Activated T-cell treated with anti-CD3 and anti-CD28 coated beads, Interleukin-2, amount 50 U/mL, for 72 hours (primary cell): ENCODE data around the gene RIPOR2. TPM values are rescaled to one million over a fixed set of nuclear protein-coding genes. Genes with fewer than 3 reads are reported as not detected.
"Not testable (repeated sequence)": the region's sequence is repeated elsewhere in the genome, so short reads cannot be mapped to it uniquely, and the experiment has no call there.

ENCODE experiments used
- ATAC-seq, 2 donors: fragments of 150-1000 bp; cut with Tn5 transposase; replicated peaks in 1 of 2; 2 replicates each; pipeline ENCODE4 v1.10.0; 2021; ENCODE audit warnings: moderate library complexity in 2 of 2, mild to moderate bottlenecking in 1 of 2
- DNase-seq, 2 donors: peaks; one replicate each; pipeline ENCODE4 v3.0.0; 2021 to 2022; ENCODE audit warnings: mixed read lengths in 1 of 2
- H3K27ac Mint-ChIP-seq: one replicate; pipeline ENCODE4 v1.8.0; 2022; ENCODE audit warnings: mild to moderate bottlenecking, moderate library complexity, mixed read lengths
- H3K27me3 Mint-ChIP-seq: one replicate; pipeline ENCODE4 v1.8.0; 2022; ENCODE audit warnings: low read depth, mixed read lengths
- H3K36me3 Mint-ChIP-seq, 2 donors: one replicate each; pipeline ENCODE4 v1.8.0; 2022; ENCODE audit warnings: mixed read lengths in 2 of 2, mild to moderate bottlenecking in 1 of 2; ENCODE audit not compliant: insufficient read depth in 2 of 2
- H3K4me1 Mint-ChIP-seq: one replicate; pipeline ENCODE4 v1.8.0; 2022; ENCODE audit warnings: low read depth, mixed read lengths
- H3K4me3 Mint-ChIP-seq, 2 donors: one replicate each; pipeline ENCODE4 v1.8.0; 2022; ENCODE audit warnings: mild to moderate bottlenecking in 2 of 2, mixed read lengths in 2 of 2, moderate library complexity in 2 of 2
- H3K9me3 Mint-ChIP-seq, 2 donors: one replicate each; pipeline ENCODE4 v1.8.0; 2022; ENCODE audit warnings: mixed read lengths in 2 of 2
- total RNA-seq, 2 donors: library from RNA; stranded (reverse); gene quantifications; one replicate each; pipeline ENCODE4 v1.2.3, GENCODE V29; 2022

RIPOR2 gene
- total RNA-seq, 2 donors from 2014 or later = 67.0 to 69.7 TPM

DNA sequence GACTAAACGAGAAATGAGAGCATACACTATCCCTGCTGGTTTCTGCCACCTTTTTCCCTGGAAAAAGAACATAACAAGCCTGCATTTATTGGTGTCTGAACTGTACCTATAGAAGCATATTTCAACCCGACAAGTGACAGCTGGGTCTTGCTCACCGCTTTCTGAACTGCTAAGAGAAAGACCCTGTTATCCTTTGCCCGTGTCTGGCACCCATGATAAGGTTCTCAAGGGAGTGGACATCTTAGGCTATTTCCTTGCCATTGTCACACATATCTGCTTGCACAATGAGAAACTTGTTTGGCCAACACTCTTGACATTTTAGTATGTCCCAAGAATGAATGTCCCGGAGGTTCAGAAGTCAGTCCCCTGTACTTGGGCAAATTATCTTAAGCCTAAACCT, 19.3 kb downstream of the RIPOR2 start:
- Mint-ChIP-seq H3K36me3 (no peaks in the 10 kb centered on the region), H3K4me3 (peak overlapping the region in 1 of 2 donors; percentile 8), H3K9me3 (no peaks in the 10 kb centered on the region), H3K4me1 (peaks cover 94% of the 10 kb centered on the region), H3K27ac (peak overlapping the region; percentile 28), H3K27me3 (no peaks in the 10 kb centered on the region)
- no peak for DNase-seq
- ATAC-seq = no peak

DNA sequence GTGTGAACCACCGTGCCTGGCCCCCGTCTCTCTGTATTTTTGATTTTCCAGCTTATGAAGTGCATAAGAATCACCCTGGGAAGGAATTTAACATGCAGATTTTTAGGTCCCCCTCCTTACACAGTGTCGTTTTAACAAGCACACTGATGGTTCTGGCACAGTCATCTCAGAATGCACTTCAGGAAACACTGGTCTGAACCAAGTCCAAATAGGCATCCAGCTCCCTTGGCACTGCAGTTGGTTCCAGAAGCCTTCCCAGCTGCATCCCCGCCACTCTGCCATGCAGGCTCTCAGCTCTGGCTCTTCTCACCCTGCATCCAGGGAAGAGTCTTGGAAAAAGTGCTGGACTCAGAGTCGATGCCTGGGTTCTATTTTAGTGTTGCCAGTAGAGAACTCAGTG, 20.1 kb downstream of the RIPOR2 start:
- peaks cover 90% of the 10 kb centered on the region for H3K4me1 Mint-ChIP-seq
- peak overlapping the region; percentile 28 for H3K27ac Mint-ChIP-seq
- peak overlapping the region; percentile 63 to 70 for H3K4me3 Mint-ChIP-seq
- ATAC-seq (no peak), DNase-seq (no peak)
- H3K36me3 Mint-ChIP-seq = peaks cover under 1% of the 10 kb centered on the region in 2 donors
- H3K9me3 Mint-ChIP-seq = no peaks in the 10 kb centered on the region
- no peaks in the 10 kb centered on the region for H3K27me3 Mint-ChIP-seq

GRCh38 chr6:24914082-24914481, 21.7 kb downstream of the RIPOR2 start:
- H3K9me3 Mint-ChIP-seq, H3K27me3 Mint-ChIP-seq, H3K36me3 Mint-ChIP-seq, DNase-seq, ATAC-seq: not testable (repeated sequence)
- Mint-ChIP-seq H3K27ac (peak overlapping the region; percentile 28), H3K4me3 (peak overlapping the region; percentile 63 to 70), H3K4me1 (peaks cover 90% of the 10 kb centered on the region)

DNA sequence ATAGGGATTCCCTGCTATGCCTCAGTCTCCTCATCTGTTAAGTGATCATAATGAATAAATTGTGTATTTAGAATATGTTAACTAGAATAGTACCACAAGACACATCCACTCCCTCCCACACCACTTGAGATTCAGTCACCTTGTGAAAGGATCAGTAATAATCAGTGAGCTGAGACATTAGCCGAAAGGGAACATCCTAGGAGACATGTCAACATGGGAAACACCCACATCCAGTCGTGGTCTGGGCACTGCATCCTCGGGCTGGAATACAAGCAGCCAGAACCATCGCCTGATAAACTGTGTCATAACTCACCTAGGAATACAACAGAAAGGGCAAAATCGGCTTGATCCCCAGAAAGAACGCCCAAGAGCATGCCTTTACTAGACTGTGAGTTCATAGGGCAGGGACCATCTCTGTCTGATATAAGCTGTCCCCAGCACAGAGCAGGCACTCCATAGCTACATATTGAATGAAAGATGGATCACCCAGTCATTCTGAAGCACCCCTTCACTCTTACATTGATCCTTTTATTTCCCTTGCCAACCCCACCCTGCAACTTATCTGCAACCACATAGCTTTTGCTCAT, 23.9 kb downstream of the RIPOR2 start:
- H3K27me3 Mint-ChIP-seq = no peaks in the 10 kb centered on the region
- H3K36me3 Mint-ChIP-seq = peaks cover 3 to 4% of the 10 kb centered on the region in 2 donors
- H3K4me3 Mint-ChIP-seq = peak overlapping the region; percentile 83 to 98
- DNase-seq (no peak), ATAC-seq (no peak)
- no peaks in the 10 kb centered on the region for H3K9me3 Mint-ChIP-seq
- H3K4me1 Mint-ChIP-seq = peaks cover 93% of the 10 kb centered on the region
- peak overlapping the region; percentile 83 for H3K27ac Mint-ChIP-seq

GRCh38 chr6:24910961-24911725, 24.6 kb downstream of the RIPOR2 start:
- Mint-ChIP-seq H3K4me3 (peak overlapping the region; percentile 83 to 98), H3K27ac (peak overlapping the region; percentile 88), H3K9me3 (no peaks in the 10 kb centered on the region), H3K27me3 (no peaks in the 10 kb centered on the region), H3K4me1 (peaks cover 94% of the 10 kb centered on the region), H3K36me3 (peaks cover 3 to 4% of the 10 kb centered on the region in 2 donors)
- DNase-seq (peak; percentile 62 to 63), ATAC-seq (peak; percentile 55 to 58)

GRCh38 chr6:24910331-24910960, 25.3 kb downstream of the RIPOR2 start:
- Mint-ChIP-seq H3K4me3 (peak overlapping the region; percentile 83 to 98), H3K36me3 (peaks cover 3 to 4% of the 10 kb centered on the region in 2 donors), H3K4me1 (peaks cover 94% of the 10 kb centered on the region), H3K9me3 (no peaks in the 10 kb centered on the region), H3K27me3 (no peaks in the 10 kb centered on the region), H3K27ac (peak overlapping the region; percentile 88)
- DNase-seq (peak; percentile 50 to 52), ATAC-seq (peak; percentile 22 to 60)

DNA sequence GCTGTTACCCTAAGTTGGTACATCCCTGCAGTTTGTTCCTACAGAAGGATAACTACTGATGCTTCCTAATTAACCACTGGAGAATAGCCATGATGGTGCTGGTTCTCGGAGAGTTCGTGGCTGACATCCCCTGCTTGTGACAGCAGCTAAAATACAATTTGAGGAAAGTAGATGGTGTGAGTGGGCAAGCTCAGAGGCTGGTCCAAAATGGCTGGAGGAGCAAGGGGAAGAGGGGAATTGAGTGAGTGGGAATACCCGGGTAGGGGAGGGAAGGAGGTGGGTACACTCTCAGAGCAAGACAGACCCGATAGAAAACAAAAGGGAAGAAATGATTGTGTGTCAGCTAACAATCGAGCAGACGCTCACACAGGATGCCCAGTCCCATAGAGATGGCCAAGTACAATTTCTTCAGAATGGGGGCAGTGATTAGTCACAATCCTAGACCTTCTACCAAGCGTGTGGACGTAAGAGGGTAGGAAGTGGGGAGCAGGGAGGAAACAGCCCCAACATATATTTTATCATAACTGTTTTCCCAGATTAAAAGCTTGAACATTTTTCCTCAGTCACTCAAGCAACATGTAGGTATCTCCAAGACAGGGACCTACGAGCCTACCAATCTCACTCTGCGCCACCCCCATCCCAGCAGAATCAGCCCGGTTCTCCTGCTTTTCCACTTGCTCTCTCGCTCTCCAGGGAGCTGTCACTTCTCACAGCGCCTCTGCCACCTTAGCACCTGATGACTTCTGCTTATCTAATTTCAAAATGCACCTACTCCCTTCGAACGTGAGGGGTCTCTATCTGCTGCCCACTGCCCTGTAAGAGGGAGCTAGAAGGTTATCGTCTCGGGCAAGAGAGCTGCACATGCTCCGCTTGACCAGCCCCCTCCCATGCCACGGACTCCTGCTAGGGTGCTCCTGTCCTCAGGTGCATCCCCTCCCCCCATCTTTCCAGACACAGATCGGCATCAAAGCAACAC, 26.2 kb downstream of the RIPOR2 start:
- peak overlapping the region; percentile 83 to 98 for H3K4me3 Mint-ChIP-seq
- peaks cover 3 to 4% of the 10 kb centered on the region in 2 donors for H3K36me3 Mint-ChIP-seq
- no peaks in the 10 kb centered on the region for H3K9me3 Mint-ChIP-seq
- no peaks in the 10 kb centered on the region for H3K27me3 Mint-ChIP-seq
- DNase-seq (no peak), ATAC-seq (peak; percentile 30 to 58)
- peaks cover 94% of the 10 kb centered on the region for H3K4me1 Mint-ChIP-seq
- H3K27ac Mint-ChIP-seq = peak overlapping the region; percentile 88

- peak overlapping the region; percentile 83 to 98 for H3K4me3 Mint-ChIP-seq
- no peak for DNase-seq
- no peaks in the 10 kb centered on the region for H3K9me3 Mint-ChIP-seq
- no peaks in the 10 kb centered on the region for H3K27me3 Mint-ChIP-seq
- peaks cover 6 to 9% of the 10 kb centered on the region in 2 donors for H3K36me3 Mint-ChIP-seq
- no peak for ATAC-seq
- peaks cover 94% of the 10 kb centered on the region for H3K4me1 Mint-ChIP-seq
- H3K27ac Mint-ChIP-seq = peak overlapping the region; percentile 88
These were observed 27.1 kb downstream of the RIPOR2 start for GRCh38 chr6:24908650-24909035.

- DNase-seq (no peak), ATAC-seq (no peak)
- Mint-ChIP-seq H3K27me3 (no peaks in the 10 kb centered on the region), H3K36me3 (peaks cover 7 to 10% of the 10 kb centered on the region in 2 donors), H3K4me3 (peak overlapping the region; percentile 83 to 98), H3K27ac (peak overlapping the region; percentile 88), H3K4me1 (peaks cover 93% of the 10 kb centered on the region), H3K9me3 (peaks cover 0 to under 1% of the 10 kb centered on the region in 2 donors)
These were observed 27.7 kb downstream of the RIPOR2 start for GRCh38 chr6:24907919-24908649.

DNA sequence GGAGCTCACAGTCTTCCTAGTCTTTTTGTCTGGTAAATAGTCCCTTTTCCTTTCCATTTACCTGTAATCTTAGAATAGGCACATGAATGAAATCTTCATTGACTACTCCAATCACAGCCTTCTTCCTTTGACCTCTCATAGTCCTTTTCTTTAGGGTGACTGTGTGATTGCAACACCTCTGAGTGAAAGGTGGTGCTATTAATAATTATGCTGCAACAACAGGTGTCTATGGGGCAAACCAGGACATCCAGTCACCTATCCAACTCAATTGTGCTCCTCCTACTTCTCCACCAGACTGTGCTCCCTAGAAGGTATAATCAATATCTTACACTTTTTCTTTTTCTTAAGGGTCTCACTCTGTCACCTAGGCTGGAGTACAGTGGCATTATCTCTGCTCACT, 29.4 kb downstream of the RIPOR2 start:
- H3K4me3 Mint-ChIP-seq = peak overlapping the region in 1 of 2 donors; percentile 19
- H3K36me3 Mint-ChIP-seq = peaks cover 15% of the 10 kb centered on the region in 2 donors
- ATAC-seq (no peak), DNase-seq (no peak)
- H3K27me3 Mint-ChIP-seq = no peaks in the 10 kb centered on the region
- H3K4me1 Mint-ChIP-seq = peaks cover 93% of the 10 kb centered on the region
- peaks cover 0 to 3% of the 10 kb centered on the region in 2 donors for H3K9me3 Mint-ChIP-seq
- peak overlapping the region; percentile 88 for H3K27ac Mint-ChIP-seq

GRCh38 chr6:24905483-24905882, 30.3 kb downstream of the RIPOR2 start:
- ATAC-seq = no peak
- Mint-ChIP-seq H3K27me3 (no peaks in the 10 kb centered on the region), H3K4me1 (peaks cover 96% of the 10 kb centered on the region), H3K9me3 (peaks cover 0 to 3% of the 10 kb centered on the region in 2 donors), H3K36me3 (peaks cover 13 to 15% of the 10 kb centered on the region in 2 donors), H3K27ac (peak overlapping the region; percentile 78), H3K4me3 (peak overlapping the region in 1 of 2 donors; percentile 9)
- no peak for DNase-seq

DNA sequence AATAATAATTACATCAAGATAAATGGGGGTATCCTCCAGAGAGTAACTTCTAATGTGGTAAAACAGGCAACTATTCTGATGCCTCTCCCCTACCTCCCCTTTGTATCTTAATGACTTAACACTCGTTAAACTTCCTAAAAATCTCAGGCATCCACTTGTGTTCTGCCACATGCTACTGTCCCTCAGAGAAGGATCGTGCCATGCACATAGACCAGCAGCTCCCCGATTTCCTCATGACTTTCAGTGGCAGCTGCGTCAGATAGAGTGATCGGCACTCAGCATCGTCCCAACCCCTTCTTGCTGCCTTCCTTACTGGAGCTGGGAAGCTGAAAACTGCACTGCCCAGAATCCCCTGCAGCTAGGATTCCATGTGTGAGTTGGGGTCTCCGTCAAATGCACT, 32.1 kb downstream of the RIPOR2 start:
- DNase-seq (no peak), ATAC-seq (no peak)
- peaks cover 12 to 13% of the 10 kb centered on the region in 2 donors for H3K36me3 Mint-ChIP-seq
- no peak overlapping the region for H3K4me3 Mint-ChIP-seq
- H3K27ac Mint-ChIP-seq = no peak overlapping the region
- H3K4me1 Mint-ChIP-seq = peaks cover 98% of the 10 kb centered on the region
- H3K9me3 Mint-ChIP-seq = peaks cover 0 to 3% of the 10 kb centered on the region in 2 donors
- H3K27me3 Mint-ChIP-seq = no peaks in the 10 kb centered on the region
